Osteoblast (primary cell): Measurements from ENCODE around the gene CEP112. TPM values are rescaled to one million over a fixed set of nuclear protein-coding genes. Genes with fewer than 3 reads are reported as not detected.

Experiments
- DNase-seq: peaks from one replicate; pipeline ENCODE4 v3.0.0; 2011; ENCODE audit warnings: low spot score, mixed read lengths; ENCODE audit not compliant: insufficient read length; ENCODE audit errors: missing footprints
- H2AFZ ChIP-seq: 2 replicates; pipeline ENCODE4 v1.6.0; 2011; ENCODE audit warnings: mild to moderate bottlenecking, low read length
- H3K27ac ChIP-seq: 2 replicates; pipeline ENCODE4 v1.5.1; 2011; ENCODE audit warnings: mild to moderate bottlenecking, low read depth, low read length, moderate library complexity
- H3K27me3 ChIP-seq: 2 replicates; pipeline ENCODE4 v1.6.0; 2012; ENCODE audit warnings: mild to moderate bottlenecking, control low read depth, inconsistent platforms, low read length, moderate library complexity; ENCODE audit not compliant: insufficient read depth
- H3K36me3 ChIP-seq: 2 replicates; pipeline ENCODE4 v1.5.1; 2011; ENCODE audit warnings: mild to moderate bottlenecking, low read length, control low read depth, moderate library complexity; ENCODE audit not compliant: insufficient read depth
- H3K4me1 ChIP-seq: 2 replicates; pipeline ENCODE4 v1.5.1; 2011; ENCODE audit warnings: mild to moderate bottlenecking, low read length, control low read depth, moderate library complexity; ENCODE audit not compliant: insufficient read depth
- H3K4me2 ChIP-seq: 2 replicates; pipeline ENCODE4 v1.6.0; 2011; ENCODE audit warnings: mild to moderate bottlenecking, low read length; ENCODE audit not compliant: insufficient read depth
- H3K4me3 ChIP-seq: fragments of 200-600 bp; sonication (generic); 3 replicates; pipeline ENCODE4 v1.5.1; 2012; ENCODE audit warnings: mild to moderate bottlenecking, low read length, inconsistent platforms; ENCODE audit not compliant: insufficient read depth
- H3K79me2 ChIP-seq: 2 replicates; pipeline ENCODE4 v1.6.0; 2012; ENCODE audit warnings: mild to moderate bottlenecking, low read length, control low read depth, inconsistent platforms; ENCODE audit not compliant: insufficient read depth
- H3K9me3 ChIP-seq: 2 replicates; pipeline ENCODE4 v1.5.1; 2011; ENCODE audit warnings: low read depth, low read length, control low read depth
- H4K20me1 ChIP-seq: 2 replicates; pipeline ENCODE4 v1.6.0; 2012; ENCODE audit warnings: mild to moderate bottlenecking, low read length, control low read depth; ENCODE audit not compliant: insufficient read depth
- CTCF ChIP-seq: IDR thresholded peaks from 2 replicates; pipeline ENCODE4 v1.5.1; 2011; ENCODE audit warnings: mild to moderate bottlenecking, low read depth, low read length, moderate library complexity; ENCODE audit errors: extremely low read depth
- total RNA-seq: library from RNA; depleted of rRNA; stranded (reverse); fragments of >200 nt; gene quantifications from 2 replicates; pipeline ENCODE4 v1.2.3, GENCODE V29; 2012

CEP112 gene
- total RNA-seq, 1 donor, result 8.3 TPM

- H4K20me1 ChIP-seq, result peaks cover 4% of the 10 kb centered on the region
Observed at GRCh38 chr17:65630502-65630901, 561.4 kb downstream of the CEP112 start.

GRCh38 chr17:65629234-65629690, 562.7 kb downstream of the CEP112 start:
- Histone ChIP-seq H3K36me3 (no peaks in the 10 kb centered on the region), H3K4me2 (no peak overlapping the region), H3K9me3 (no peaks in the 10 kb centered on the region), H3K27ac (no peak overlapping the region), H2AFZ (no peak overlapping the region), H3K4me1 (peaks cover 9% of the 10 kb centered on the region), H4K20me1 (peaks cover 4% of the 10 kb centered on the region), H3K4me3 (no peak overlapping the region), H3K79me2 (no peaks in the 10 kb centered on the region), H3K27me3 (no peaks in the 10 kb centered on the region)
- TF ChIP-seq CTCF, result no peak
- no peak for DNase-seq

More at GRCh38 chr17:65630502-65630901, 561.4 kb downstream of the CEP112 start:
- DNase-seq, result no peak
- H3K4me2 ChIP-seq, result no peak overlapping the region
- no peaks in the 10 kb centered on the region for H3K79me2 ChIP-seq
- TF ChIP-seq CTCF, result no peak
- H3K27ac ChIP-seq, result no peak overlapping the region
- no peak overlapping the region for H3K4me3 ChIP-seq
- no peaks in the 10 kb centered on the region for H3K9me3 ChIP-seq
- H2AFZ ChIP-seq, result no peak overlapping the region
- peaks cover 9% of the 10 kb centered on the region for H3K4me1 ChIP-seq
- H3K27me3 ChIP-seq, result no peaks in the 10 kb centered on the region
- no peaks in the 10 kb centered on the region for H3K36me3 ChIP-seq

DNA sequence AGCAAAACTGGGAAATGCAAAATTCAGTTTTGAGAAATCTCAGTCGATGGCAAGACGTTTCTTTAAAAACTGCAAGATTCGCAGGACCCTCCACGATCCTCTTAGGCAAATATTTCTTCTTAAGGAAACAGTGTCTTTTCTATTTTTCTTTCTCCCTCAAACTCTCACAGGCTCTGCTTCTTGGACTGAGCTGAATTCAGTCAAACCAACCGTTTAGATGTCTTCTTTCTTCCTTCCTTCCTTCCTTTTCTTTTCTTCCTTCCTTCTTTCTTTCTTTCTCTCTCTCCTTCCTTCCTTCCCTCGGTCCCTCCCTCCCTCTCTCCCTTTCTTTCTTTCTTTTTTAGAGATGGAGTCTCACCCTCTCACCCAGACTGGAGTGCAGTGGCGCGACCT, 563.3 kb downstream of the CEP112 start:
- peak overlapping the region; percentile 50 for H3K4me3 ChIP-seq
- TF ChIP-seq CTCF, result no peak
- H3K36me3 ChIP-seq, result no peaks in the 10 kb centered on the region
- H3K4me2 ChIP-seq, result peak overlapping the region; percentile 53
- H2AFZ ChIP-seq, result no peak overlapping the region
- peaks cover 9% of the 10 kb centered on the region for H3K4me1 ChIP-seq
- DNase-seq, result no peak
- no peak overlapping the region for H3K27ac ChIP-seq
- H3K79me2 ChIP-seq, result no peaks in the 10 kb centered on the region
- H3K9me3 ChIP-seq, result no peaks in the 10 kb centered on the region
- peaks cover 4% of the 10 kb centered on the region for H4K20me1 ChIP-seq
- H3K27me3 ChIP-seq, result no peaks in the 10 kb centered on the region

DNA sequence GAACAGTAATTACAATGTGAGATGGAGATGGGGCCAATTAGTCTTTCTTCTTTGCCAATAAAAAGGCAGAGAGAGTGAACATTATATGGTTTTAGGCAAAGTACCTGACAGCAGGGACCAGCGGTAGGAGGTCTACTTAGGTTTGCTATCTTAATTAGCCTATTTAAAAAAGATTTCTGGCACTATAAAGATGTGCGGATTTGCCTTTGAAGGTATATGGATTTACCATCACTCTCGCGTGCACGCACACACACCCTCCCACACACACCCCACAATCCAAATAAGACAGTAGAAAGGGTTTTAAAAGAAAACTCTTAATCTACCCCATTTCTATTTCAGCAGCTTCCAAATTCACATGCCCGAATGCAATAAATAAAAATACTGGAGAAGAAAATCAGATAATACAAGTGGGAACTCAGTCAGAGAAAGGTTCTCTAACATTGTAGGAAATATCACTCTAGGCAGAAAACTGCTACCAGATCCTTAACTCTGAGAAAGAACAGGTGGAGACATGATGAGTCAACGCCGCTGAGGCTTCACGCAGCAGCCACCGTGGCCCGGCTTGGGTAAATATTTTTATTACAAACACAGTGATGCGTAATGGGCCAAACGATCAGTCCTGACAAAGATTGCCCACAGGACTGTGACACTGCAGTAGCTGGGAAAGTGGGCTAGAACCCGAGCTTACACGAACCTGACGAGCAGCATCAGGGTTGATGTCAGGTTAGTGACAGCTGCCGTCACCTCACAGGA, 563.9 kb downstream of the CEP112 start:
- no peaks in the 10 kb centered on the region for H3K79me2 ChIP-seq
- no peak overlapping the region for H3K27ac ChIP-seq
- no peak for TF ChIP-seq CTCF
- peak overlapping the region; percentile 50 for H3K4me3 ChIP-seq
- no peaks in the 10 kb centered on the region for H3K27me3 ChIP-seq
- H3K36me3 ChIP-seq, result no peaks in the 10 kb centered on the region
- H3K4me2 ChIP-seq, result peak overlapping the region; percentile 53
- H4K20me1 ChIP-seq, result peaks cover 4% of the 10 kb centered on the region
- H3K4me1 ChIP-seq, result peaks cover 9% of the 10 kb centered on the region
- H2AFZ ChIP-seq, result no peak overlapping the region
- peak; percentile 83 for DNase-seq
- no peaks in the 10 kb centered on the region for H3K9me3 ChIP-seq
